Measurements from ENCODE around the gene EPB41L2.

EPB41L2 gene

GRCh38 chr6:130794010-130794697, 268.9 kb downstream of the EPB41L2 start:
- Histone ChIP-seq H3K36me3 (ENCODE audit: control insufficient read depth, insufficient read depth, low read length) (no peaks in the 10 kb centered on the region), H3K27ac (ENCODE audit: low read depth, low read length) (no peak overlapping the region), H3K9ac (ENCODE audit: low read length) (no peak overlapping the region), H3K4me3 (ENCODE audit: low read depth, low read length) (no peak overlapping the region), H3K9me3 (ENCODE audit: control insufficient read depth, insufficient read depth, low read depth, low read length) (peaks cover 2% of the 10 kb centered on the region; the same call in 1 of the 2 replicates), H3K4me1 (ENCODE audit: control insufficient read depth, insufficient read depth, low read length) (peaks cover 30% of the 10 kb centered on the region), H3K27me3 (ENCODE audit: control insufficient read depth, insufficient read depth, low read length) (no peaks in the 10 kb centered on the region)
